K562 (cell line): ENCODE results near the gene HOXD13. TPM values are rescaled to one million over a fixed set of nuclear protein-coding genes. Genes with fewer than 3 reads are reported as not detected.

Source experiments
- GABPA ChIP-seq: fragments of 200-800 bp; sonication (Bioruptor generic); conservative IDR thresholded peaks from 2 replicates; pipeline ENCODE4 v1.6.1; 2016; ENCODE audit warnings: low read depth, missing genetic modification characterization, missing compliant biosample characterization
- LCOR ChIP-seq: sonication (generic); formaldehyde crosslinking; IDR thresholded peaks from 2 replicates; pipeline ENCODE4 v1.8.0; 2022; ENCODE audit warnings: mild to moderate bottlenecking, missing genetic modification reagents
- PHB ChIP-seq: fragments of 250-450 bp; sonication (Bioruptor Pico); IDR thresholded peaks from 2 replicates; pipeline ENCODE4 v1.5.0; 2021
- TEAD1 ChIP-seq, 2 experiments: fragments of 450-650 bp in 1 of 2; sonication (generic) in 1 of 2; formaldehyde crosslinking; IDR thresholded peaks; 2 replicates each; pipeline versions ENCODE4 v1.4.0 to v1.8.0; 2020 to 2022; ENCODE audit warnings: mild to moderate bottlenecking in 2 of 2, missing genetic modification reagents in 1 of 2
- ZNF133 ChIP-seq: fragments of 250-450 bp; sonication (Bioruptor Pico); IDR thresholded peaks from 2 replicates; pipeline ENCODE4 v1.4.0; 2020; ENCODE audit warnings: mild to moderate bottlenecking
- ZNF232 ChIP-seq: sonication (generic); formaldehyde crosslinking; IDR thresholded peaks from 2 replicates; pipeline ENCODE4 v1.8.0; 2022; ENCODE audit warnings: mild to moderate bottlenecking, missing genetic modification reagents
- polyA plus RNA-seq, 8 experiments: library from polyadenylated mRNA; depleted of rRNA in 4 of 8; stranded (reverse) in 5 of 8; unstranded in 3 of 8; fragments of >200 nt; fragmentation: Nextera tagmentation in 2 of 8; fragmentation: Illumina TruSeq in 1 of 8; extraction: Ambion mirVana in 2 of 8; extraction: Trizol in 1 of 8; gene quantifications; 2 replicates each; pipeline versions ENCODE4 v1.2.1 to v1.2.3, GENCODE V29; 2011 to 2014; ENCODE audit warnings: inconsistent platforms in 1 of 8, missing spikeins in 1 of 8
- total RNA-seq, 7 experiments: library from RNA; depleted of rRNA in 6 of 7; stranded (reverse); fragments of >200 nt in 6 of 7; fragmentation: Illumina TruSeq in 2 of 7; extraction: Trizol in 2 of 7; gene quantifications; 2 replicates each; pipeline versions ENCODE4 v1.2.1 to v1.2.3, GENCODE V29; 2011 to 2021; ENCODE audit warnings: low replicate concordance in 1 of 7
- TF ChIP-seq, protein P1 (sequence below), 2 experiments: fragments of 450-650 bp; IDR thresholded peaks; 2 replicates each; pipeline ENCODE4 v1.6.1; 2016; ENCODE audit warnings: mild to moderate bottlenecking in 2 of 2, borderline replicate concordance in 1 of 2, low read depth in 1 of 2, moderate library complexity in 1 of 2
- TF ChIP-seq, protein P2 (sequence below): fragments of 250-450 bp; sonication (Bioruptor Pico); IDR thresholded peaks from 2 replicates; pipeline ENCODE4 v1.5.0; 2021; ENCODE audit warnings: mild to moderate bottlenecking, borderline replicate concordance

The HOXD13 gene
- total and polyA plus RNA-seq, 9 of the 15 experiments (the other 6 are each of a cell fraction or from before 2014, with no cell fraction given) = 0.03 to 0.04 TPM; not detected in 7

DNA sequence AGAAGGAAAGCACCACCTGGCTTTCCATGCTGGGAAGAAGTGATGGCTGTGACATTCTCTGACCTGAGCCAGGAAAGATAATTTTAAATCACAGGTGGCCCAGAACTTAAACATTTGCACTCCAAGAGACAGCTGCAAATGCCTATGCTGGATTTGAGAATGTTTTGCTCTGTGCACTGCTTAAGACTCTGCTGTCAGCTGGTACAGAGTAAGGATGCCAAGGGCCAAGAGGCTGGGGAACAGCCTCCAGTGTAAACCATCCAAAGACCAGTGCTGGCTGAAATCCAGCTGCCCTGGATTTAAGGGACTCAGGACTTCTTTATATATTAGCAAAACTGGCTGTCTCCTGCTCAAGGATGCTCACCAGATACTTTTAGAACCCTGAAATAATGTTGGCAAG is 40.9 kb downstream of the HOXD13 start (continued):
- TF ChIP-seq, protein P1, sequence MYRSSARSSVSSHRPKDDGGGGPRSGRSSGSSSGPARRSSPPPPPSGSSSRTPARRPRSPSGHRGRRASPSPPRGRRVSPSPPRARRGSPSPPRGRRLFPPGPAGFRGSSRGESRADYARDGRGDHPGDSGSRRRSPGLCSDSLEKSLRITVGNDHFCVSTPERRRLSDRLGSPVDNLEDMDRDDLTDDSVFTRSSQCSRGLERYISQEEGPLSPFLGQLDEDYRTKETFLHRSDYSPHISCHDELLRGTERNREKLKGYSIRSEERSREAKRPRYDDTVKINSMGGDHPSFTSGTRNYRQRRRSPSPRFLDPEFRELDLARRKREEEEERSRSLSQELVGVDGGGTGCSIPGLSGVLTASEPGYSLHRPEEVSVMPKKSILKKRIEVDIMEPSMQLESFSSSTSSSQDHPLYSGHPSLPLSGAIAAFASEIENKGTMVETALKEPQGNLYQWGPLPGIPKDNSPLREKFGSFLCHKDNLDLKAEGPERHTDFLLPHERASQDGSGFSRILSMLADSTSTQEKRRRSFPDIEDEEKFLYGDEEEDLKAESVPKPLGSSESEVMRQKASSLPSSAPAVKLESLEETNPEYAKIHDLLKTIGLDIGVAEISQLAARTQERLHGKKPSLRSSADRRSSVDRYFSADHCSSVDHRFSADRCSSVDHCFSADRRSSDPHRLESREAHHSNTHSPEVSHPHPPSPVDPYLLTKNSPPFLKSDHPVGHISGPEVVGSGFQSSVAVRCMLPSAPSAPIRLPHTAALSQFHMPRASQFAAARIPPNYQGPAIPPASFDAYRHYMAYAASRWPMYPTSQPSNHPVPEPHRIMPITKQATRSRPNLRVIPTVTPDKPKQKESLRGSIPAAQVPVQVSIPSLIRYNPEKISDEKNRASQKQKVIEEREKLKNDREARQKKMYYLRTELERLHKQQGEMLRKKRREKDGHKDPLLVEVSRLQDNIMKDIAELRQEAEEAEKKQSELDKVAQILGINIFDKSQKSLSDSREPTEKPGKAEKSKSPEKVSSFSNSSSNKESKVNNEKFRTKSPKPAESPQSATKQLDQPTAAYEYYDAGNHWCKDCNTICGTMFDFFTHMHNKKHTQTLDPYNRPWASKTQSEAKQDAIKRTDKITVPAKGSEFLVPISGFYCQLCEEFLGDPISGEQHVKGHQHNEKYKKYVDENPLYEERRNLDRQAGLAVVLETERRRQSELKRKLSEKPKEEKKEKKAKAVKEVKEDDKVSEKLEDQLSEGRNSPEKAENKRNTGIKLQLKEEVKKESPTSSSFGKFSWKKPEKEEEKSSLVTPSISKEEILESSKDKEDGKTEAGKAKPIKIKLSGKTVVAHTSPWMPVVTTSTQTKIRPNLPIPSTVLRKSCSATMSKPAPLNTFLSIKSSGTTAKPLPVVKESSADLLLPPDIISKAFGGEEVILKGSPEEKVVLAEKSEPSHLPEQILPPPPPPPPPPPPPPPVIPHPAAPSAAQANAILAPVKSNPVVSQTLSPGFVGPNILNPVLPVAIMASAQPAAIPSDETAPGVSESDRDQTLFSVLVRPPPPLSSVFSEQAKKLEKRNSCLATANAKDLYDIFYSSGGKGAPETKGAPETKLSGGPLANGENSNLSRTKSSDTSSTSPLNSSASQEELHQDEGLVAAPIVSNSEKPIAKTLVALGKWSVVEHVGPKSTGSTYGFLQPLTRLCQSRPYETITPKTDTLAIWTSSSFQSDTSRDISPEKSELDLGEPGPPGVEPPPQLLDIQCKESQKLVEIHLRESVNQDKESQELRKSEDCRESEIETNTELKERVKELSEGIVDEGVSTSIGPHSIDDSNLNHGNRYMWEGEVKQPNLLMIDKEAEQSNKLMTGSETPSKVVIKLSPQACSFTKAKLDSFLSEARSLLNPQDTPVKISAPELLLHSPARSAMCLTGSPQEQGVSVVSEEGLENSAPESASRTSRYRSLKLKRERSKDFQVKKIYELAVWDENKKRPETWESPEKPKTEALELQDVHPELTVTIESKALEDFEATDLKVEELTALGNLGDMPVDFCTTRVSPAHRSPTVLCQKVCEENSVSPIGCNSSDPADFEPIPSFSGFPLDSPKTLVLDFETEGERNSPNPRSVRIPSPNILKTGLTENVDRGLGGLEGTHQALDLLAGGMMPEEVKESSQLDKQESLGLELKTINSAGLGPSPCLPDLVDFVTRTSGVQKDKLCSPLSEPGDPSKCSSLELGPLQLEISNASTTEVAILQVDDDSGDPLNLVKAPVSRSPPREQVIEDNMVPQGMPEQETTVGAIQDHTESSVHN (IDR thresholded peaks at IDR 0.05; ENCODE audit: borderline replicate concordance in 1 of 2, low read depth in 1 of 2) = no peak
- no peak for TF ChIP-seq TEAD1 (CRISPR knock-in tag; IDR thresholded peaks at IDR 0.05)
- TF ChIP-seq ZNF232 = no peak
- no peak for TF ChIP-seq PHB
- no peak for TF ChIP-seq GABPA (tag)
- TF ChIP-seq LCOR (CRISPR knock-in tag) = no peak
- TF ChIP-seq, protein P2, sequence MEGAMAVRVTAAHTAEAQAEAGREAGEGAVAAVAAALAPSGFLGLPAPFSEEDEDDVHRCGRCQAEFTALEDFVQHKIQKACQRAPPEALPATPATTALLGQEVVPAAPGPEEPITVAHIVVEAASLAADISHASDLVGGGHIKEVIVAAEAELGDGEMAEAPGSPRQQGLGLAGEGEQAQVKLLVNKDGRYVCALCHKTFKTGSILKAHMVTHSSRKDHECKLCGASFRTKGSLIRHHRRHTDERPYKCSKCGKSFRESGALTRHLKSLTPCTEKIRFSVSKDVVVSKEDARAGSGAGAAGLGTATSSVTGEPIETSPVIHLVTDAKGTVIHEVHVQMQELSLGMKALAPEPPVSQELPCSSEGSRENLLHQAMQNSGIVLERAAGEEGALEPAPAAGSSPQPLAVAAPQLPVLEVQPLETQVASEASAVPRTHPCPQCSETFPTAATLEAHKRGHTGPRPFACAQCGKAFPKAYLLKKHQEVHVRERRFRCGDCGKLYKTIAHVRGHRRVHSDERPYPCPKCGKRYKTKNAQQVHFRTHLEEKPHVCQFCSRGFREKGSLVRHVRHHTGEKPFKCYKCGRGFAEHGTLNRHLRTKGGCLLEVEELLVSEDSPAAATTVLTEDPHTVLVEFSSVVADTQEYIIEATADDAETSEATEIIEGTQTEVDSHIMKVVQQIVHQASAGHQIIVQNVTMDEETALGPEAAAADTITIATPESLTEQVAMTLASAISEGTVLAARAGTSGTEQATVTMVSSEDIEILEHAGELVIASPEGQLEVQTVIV (CRISPR knock-in tag) = no peak
- no peak for TF ChIP-seq ZNF133
